ENCODE measurements around the gene ADAMTS6. TPM values are rescaled to one million over a fixed set of nuclear protein-coding genes. Genes with fewer than 3 reads are reported as not detected.

ADAMTS6 gene
- total RNA-seq, 2 experiments from 2014 or later = 1.8 to 3.4 TPM

- POLR2A ChIA-PET = no interaction called here
- CTCF ChIA-PET = no interaction called here
- H3K4me3 Mint-ChIP-seq = no peak overlapping the region
- no peaks in the 10 kb centered on the region for H3K4me1 Mint-ChIP-seq (ENCODE audit: low read depth)
- ATAC-seq = no peak
- no peak overlapping the region for H3K27ac Mint-ChIP-seq
- no peaks in the 10 kb centered on the region for H3K27me3 Mint-ChIP-seq (ENCODE audit: low read depth)
- no peaks in the 10 kb centered on the region for H3K9me3 Mint-ChIP-seq (ENCODE audit: insufficient read depth)
- DNase-seq = no peak
- no peaks in the 10 kb centered on the region for H3K36me3 Mint-ChIP-seq (ENCODE audit: low read depth)
Observed at GRCh38 chr5:65307931-65308330, 173.8 kb downstream of the ADAMTS6 start.

DNA sequence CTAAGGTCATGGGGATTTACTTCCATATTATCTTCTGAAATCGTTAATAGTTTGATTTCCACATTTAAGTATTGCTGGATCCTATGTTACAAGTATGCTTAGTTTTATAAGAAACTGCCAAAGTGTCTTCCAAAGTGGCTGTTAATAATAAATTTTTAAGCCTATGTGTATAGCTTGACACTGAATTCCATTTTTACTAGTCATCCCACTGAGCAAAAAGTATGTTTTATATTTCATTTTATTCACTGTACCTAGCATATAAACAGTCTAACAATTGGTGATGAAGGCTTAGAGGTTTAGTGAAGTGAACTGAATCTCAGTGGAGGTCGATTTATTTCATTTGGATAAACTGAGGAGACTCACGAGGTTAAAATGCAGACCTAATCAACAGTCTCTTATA is 174.6 kb downstream of the ADAMTS6 start:
- ChIA-PET CTCF (no interaction called here), POLR2A (no interaction called here)
- DNase-seq = no peak
- no peaks in the 10 kb centered on the region for H3K27me3 Mint-ChIP-seq (ENCODE audit: low read depth)
- no peak overlapping the region for H3K4me3 Mint-ChIP-seq
- H3K9me3 Mint-ChIP-seq (ENCODE audit: insufficient read depth) = no peaks in the 10 kb centered on the region
- no peak overlapping the region for H3K27ac Mint-ChIP-seq
- no peak for ATAC-seq
- no peaks in the 10 kb centered on the region for H3K36me3 Mint-ChIP-seq (ENCODE audit: low read depth)
- no peaks in the 10 kb centered on the region for H3K4me1 Mint-ChIP-seq (ENCODE audit: low read depth)

DNA sequence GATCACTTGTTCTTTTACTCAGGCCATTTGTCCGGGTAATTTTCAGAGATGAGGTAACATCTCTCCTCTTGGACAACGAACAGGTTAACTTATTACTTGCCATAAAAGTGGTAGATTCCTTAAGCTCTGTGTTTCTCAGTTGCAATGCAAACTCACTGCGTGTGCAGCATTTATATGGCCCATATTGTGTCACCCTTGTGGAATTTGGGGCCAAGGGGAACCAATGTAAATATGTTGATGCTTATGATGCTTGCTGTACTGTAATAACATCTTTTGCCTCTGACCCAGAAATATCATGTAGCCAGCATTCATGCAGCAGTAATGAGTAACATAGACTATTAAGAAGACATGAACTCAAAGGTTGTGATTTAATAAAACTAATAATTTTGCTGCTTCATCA is 175.8 kb downstream of the ADAMTS6 start:
- Mint-ChIP-seq H3K4me3 (no peak overlapping the region), H3K36me3 (ENCODE audit: low read depth) (no peaks in the 10 kb centered on the region)
- CTCF ChIA-PET = no interaction called here

GRCh38 chr5:65299861-65300260 is 181.9 kb downstream of the ADAMTS6 start:
- no peaks in the 10 kb centered on the region for H3K36me3 Mint-ChIP-seq (ENCODE audit: low read depth)
- no peaks in the 10 kb centered on the region for H3K4me1 Mint-ChIP-seq (ENCODE audit: low read depth)
- ChIA-PET CTCF (no interaction called here), POLR2A (no interaction called here)
- DNase-seq (no peak), ATAC-seq (no peak)
- no peaks in the 10 kb centered on the region for H3K27me3 Mint-ChIP-seq (ENCODE audit: low read depth)
- no peak overlapping the region for H3K4me3 Mint-ChIP-seq
- no peaks in the 10 kb centered on the region for H3K9me3 Mint-ChIP-seq (ENCODE audit: insufficient read depth)
- H3K27ac Mint-ChIP-seq = no peak overlapping the region

More for the DNA sequence above, 175.8 kb downstream of the ADAMTS6 start:
- POLR2A ChIA-PET = no interaction called here
- H3K27ac Mint-ChIP-seq = no peak overlapping the region
- DNase-seq (no peak), ATAC-seq (no peak)
- H3K27me3 Mint-ChIP-seq (ENCODE audit: low read depth) = no peaks in the 10 kb centered on the region
- H3K9me3 Mint-ChIP-seq (ENCODE audit: insufficient read depth) = no peaks in the 10 kb centered on the region
- no peaks in the 10 kb centered on the region for H3K4me1 Mint-ChIP-seq (ENCODE audit: low read depth)

DNA sequence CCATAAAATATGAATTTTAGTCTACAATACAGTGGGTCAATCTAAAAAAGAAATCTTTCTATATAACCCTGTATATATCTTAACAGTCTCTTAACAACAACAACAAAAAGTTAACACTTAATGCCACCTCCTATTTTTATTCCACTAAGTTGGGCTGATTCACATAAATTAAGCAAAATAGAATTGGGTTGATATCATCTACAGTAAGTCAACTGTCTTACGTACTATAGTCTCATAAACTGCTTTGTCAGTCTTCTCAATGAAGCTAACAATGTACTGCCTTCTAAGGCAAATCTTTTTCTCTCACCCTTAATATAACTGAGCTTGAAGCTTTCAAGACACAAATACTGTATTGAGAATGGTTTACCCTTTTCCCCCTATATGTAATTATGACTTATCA is 185.7 kb downstream of the ADAMTS6 start:
- no peak for ATAC-seq
- Mint-ChIP-seq H3K27me3 (ENCODE audit: low read depth) (no peaks in the 10 kb centered on the region), H3K27ac (no peak overlapping the region), H3K9me3 (ENCODE audit: insufficient read depth) (no peaks in the 10 kb centered on the region), H3K4me1 (ENCODE audit: low read depth) (no peaks in the 10 kb centered on the region), H3K36me3 (ENCODE audit: low read depth) (no peaks in the 10 kb centered on the region), H3K4me3 (no peak overlapping the region)
- DNase-seq = no peak
- CTCF ChIA-PET = interaction anchor here (1.0 kb wide), 1 partner anchor 188 kb away, joined by 3 read pairs; no protein-coding TSS in a partner anchor
- POLR2A ChIA-PET = no interaction called here

GRCh38 chr5:65292196-65292595 is 189.5 kb downstream of the ADAMTS6 start:
- POLR2A ChIA-PET = no interaction called here

GRCh38 chr5:65290677-65291076 is 191.0 kb downstream of the ADAMTS6 start:
- Mint-ChIP-seq H3K4me3 (no peak overlapping the region), H3K27me3 (ENCODE audit: low read depth) (no peaks in the 10 kb centered on the region), H3K36me3 (ENCODE audit: low read depth) (no peaks in the 10 kb centered on the region), H3K9me3 (ENCODE audit: insufficient read depth) (no peaks in the 10 kb centered on the region), H3K27ac (no peak overlapping the region), H3K4me1 (ENCODE audit: low read depth) (no peaks in the 10 kb centered on the region)
- CTCF ChIA-PET = no interaction called here
- no peak for ATAC-seq
- POLR2A ChIA-PET = no interaction called here
- no peak for DNase-seq

More at GRCh38 chr5:65292196-65292595, 189.5 kb downstream of the ADAMTS6 start:
- no peaks in the 10 kb centered on the region for H3K36me3 Mint-ChIP-seq (ENCODE audit: low read depth)
- DNase-seq (no peak), ATAC-seq (no peak)
- CTCF ChIA-PET = no interaction called here
- no peak overlapping the region for H3K4me3 Mint-ChIP-seq
- no peaks in the 10 kb centered on the region for H3K9me3 Mint-ChIP-seq (ENCODE audit: insufficient read depth)
- H3K27me3 Mint-ChIP-seq (ENCODE audit: low read depth) = no peaks in the 10 kb centered on the region
- H3K4me1 Mint-ChIP-seq (ENCODE audit: low read depth) = no peaks in the 10 kb centered on the region
- no peak overlapping the region for H3K27ac Mint-ChIP-seq

GRCh38 chr5:65288657-65289056 is 193.1 kb downstream of the ADAMTS6 start:
- H3K27me3 Mint-ChIP-seq (ENCODE audit: low read depth) = no peaks in the 10 kb centered on the region
- H3K27ac Mint-ChIP-seq = no peak overlapping the region
- H3K4me3 Mint-ChIP-seq = no peak overlapping the region
- H3K36me3 Mint-ChIP-seq (ENCODE audit: low read depth) = no peaks in the 10 kb centered on the region
- H3K9me3 Mint-ChIP-seq (ENCODE audit: insufficient read depth) = no peaks in the 10 kb centered on the region
- no peak for ATAC-seq
- DNase-seq = no peak
- H3K4me1 Mint-ChIP-seq (ENCODE audit: low read depth) = no peaks in the 10 kb centered on the region
- CTCF ChIA-PET = no interaction called here
- POLR2A ChIA-PET = no interaction called here

DNA sequence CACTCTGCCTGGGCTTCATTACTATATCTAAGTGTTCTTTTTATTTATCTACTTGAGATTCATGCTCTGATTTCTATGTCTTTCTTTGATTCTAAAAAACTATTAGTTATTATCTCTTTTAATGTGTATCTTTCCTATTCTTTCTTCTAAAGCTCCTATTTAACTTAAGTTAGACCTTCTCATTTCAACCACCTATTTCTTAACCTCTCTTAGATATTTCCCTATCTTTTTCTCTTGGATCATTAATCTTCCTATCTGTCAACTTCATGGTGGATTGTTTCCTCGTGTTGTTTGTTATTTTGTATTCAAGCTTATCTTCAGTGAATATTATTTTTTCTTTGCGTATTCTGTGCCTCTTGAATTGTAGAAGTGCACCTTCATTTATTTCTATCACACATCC is 202.1 kb downstream of the ADAMTS6 start:
- H3K4me1 Mint-ChIP-seq (ENCODE audit: low read depth) = no peaks in the 10 kb centered on the region
- no peak overlapping the region for H3K27ac Mint-ChIP-seq
- H3K9me3 Mint-ChIP-seq (ENCODE audit: insufficient read depth) = no peaks in the 10 kb centered on the region
- ChIA-PET CTCF (no interaction called here), POLR2A (no interaction called here)
- H3K27me3 Mint-ChIP-seq (ENCODE audit: low read depth) = peaks cover 2% of the 10 kb centered on the region
- no peak for ATAC-seq
- no peak overlapping the region for H3K4me3 Mint-ChIP-seq
- H3K36me3 Mint-ChIP-seq (ENCODE audit: low read depth) = no peaks in the 10 kb centered on the region
- DNase-seq = no peak

- ChIA-PET POLR2A (interaction anchor here (0.6 kb wide), 1 partner anchor 24 kb away, joined by 3 read pairs; no protein-coding TSS in a partner anchor), CTCF (no interaction called here)
- DNase-seq (no peak), ATAC-seq (no peak)
- no peak overlapping the region for H3K27ac Mint-ChIP-seq
- H3K9me3 Mint-ChIP-seq (ENCODE audit: insufficient read depth) = no peaks in the 10 kb centered on the region
- H3K4me1 Mint-ChIP-seq (ENCODE audit: low read depth) = no peaks in the 10 kb centered on the region
- H3K36me3 Mint-ChIP-seq (ENCODE audit: low read depth) = no peaks in the 10 kb centered on the region
- no peaks in the 10 kb centered on the region for H3K27me3 Mint-ChIP-seq (ENCODE audit: low read depth)
- no peak overlapping the region for H3K4me3 Mint-ChIP-seq
Observed at GRCh38 chr5:65276178-65276890, 205.4 kb downstream of the ADAMTS6 start.

DNA sequence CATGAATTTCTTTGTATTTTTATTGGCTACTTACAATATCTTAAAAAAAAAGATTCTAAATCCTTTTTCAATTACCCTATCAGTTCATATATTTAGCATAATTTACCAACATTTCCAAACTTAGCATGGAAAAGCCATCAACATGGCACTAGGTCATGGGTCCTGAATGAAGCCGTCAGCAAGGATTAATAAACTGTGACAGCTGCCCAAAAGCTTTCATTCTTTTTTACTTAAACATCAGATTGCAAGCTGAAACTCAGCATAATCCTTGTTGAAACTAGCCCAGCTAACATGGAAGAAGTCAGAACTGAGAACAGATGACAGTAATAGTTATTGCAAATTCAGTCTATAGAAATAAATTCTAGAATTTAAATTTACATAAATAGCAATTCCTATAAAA is 209.8 kb downstream of the ADAMTS6 start:
- ChIA-PET POLR2A (no interaction called here), CTCF (no interaction called here)
- Mint-ChIP-seq H3K27me3 (ENCODE audit: low read depth) (no peaks in the 10 kb centered on the region), H3K36me3 (ENCODE audit: low read depth) (no peaks in the 10 kb centered on the region), H3K4me1 (ENCODE audit: low read depth) (no peaks in the 10 kb centered on the region), H3K9me3 (ENCODE audit: insufficient read depth) (no peaks in the 10 kb centered on the region), H3K4me3 (no peak overlapping the region), H3K27ac (no peak overlapping the region)
- no peak for ATAC-seq
- no peak for DNase-seq

DNA sequence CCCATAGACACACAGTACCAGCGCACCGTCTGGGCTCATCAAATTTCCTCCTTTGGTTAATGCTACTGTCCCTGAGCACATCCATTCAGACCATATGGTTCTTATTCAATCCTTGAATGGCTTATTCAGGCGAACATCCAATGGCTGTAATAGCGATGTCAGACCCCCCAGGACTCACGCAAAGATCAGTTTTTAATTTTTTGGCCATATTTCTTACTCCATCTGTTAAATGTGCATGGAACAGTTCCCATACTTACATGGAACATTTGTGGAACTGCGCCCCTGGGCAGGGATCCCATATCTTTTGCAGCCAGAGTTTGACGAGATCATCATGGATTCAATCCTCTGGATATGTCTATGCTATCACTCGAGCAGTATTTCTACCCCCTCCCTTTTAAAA is 213.2 kb downstream of the ADAMTS6 start:
- H3K27me3 Mint-ChIP-seq (ENCODE audit: low read depth) = no peaks in the 10 kb centered on the region
- no peaks in the 10 kb centered on the region for H3K4me1 Mint-ChIP-seq (ENCODE audit: low read depth)
- ATAC-seq (no peak), DNase-seq (no peak)
- no peak overlapping the region for H3K4me3 Mint-ChIP-seq
- POLR2A ChIA-PET = no interaction called here
- no peak overlapping the region for H3K27ac Mint-ChIP-seq
- no peaks in the 10 kb centered on the region for H3K9me3 Mint-ChIP-seq (ENCODE audit: insufficient read depth)
- H3K36me3 Mint-ChIP-seq (ENCODE audit: low read depth) = no peaks in the 10 kb centered on the region
- CTCF ChIA-PET = no interaction called here

GRCh38 chr5:65264420-65264819 is 217.3 kb downstream of the ADAMTS6 start:
- DNase-seq (no peak), ATAC-seq (no peak)
- H3K4me1 Mint-ChIP-seq (ENCODE audit: low read depth) = no peaks in the 10 kb centered on the region
- H3K9me3 Mint-ChIP-seq (ENCODE audit: insufficient read depth) = no peaks in the 10 kb centered on the region
- H3K27me3 Mint-ChIP-seq (ENCODE audit: low read depth) = no peaks in the 10 kb centered on the region
- H3K36me3 Mint-ChIP-seq (ENCODE audit: low read depth) = no peaks in the 10 kb centered on the region
- no peak overlapping the region for H3K27ac Mint-ChIP-seq
- CTCF ChIA-PET = no interaction called here
- H3K4me3 Mint-ChIP-seq = no peak overlapping the region
- POLR2A ChIA-PET = interaction anchor here (0.6 kb wide), 1 partner anchor 652 kb away, joined by 3 read pairs; no protein-coding TSS in a partner anchor
